MCF 10A (cell line): ENCODE results near the gene PLD6. TPM values are rescaled to one million over a fixed set of nuclear protein-coding genes. Genes with fewer than 3 reads are reported as not detected.
"Not testable (repeated sequence)": the region's sequence is repeated elsewhere in the genome, so short reads cannot be mapped to it uniquely, and the experiment has no call there.

Experiments
- Bru-seq: library from RNA; stranded (reverse); fragments of 400-500 nt; gene quantifications from one replicate; lab custom pipeline; 2021; lab: Mats Ljungman, UMichigan
- BruChase-seq, 2 experiments: library from RNA; stranded (reverse); fragments of 400-500 nt; gene quantifications; one replicate each; lab custom pipeline; 2021; lab: Mats Ljungman, UMichigan
- BruUV-seq: library from RNA; stranded (reverse); fragments of 400-500 nt; replicated peaks from 2 replicates; lab custom pipeline; 2021; lab: Mats Ljungman, UMichigan
- CTCF ChIA-PET: fragments of 300-600 bp; sonication (Branson Sonifier 250); formaldehyde crosslinking; extraction: SDS; loops from one replicate; lab custom pipeline; 2021; ENCODE audit warnings: antibody characterized with exemption, inconsistent platforms; lab: Yijun Ruan, JAX
- POLR2A ChIA-PET: fragments of 300-600, 350-650 bp; sonication (Branson Sonifier 250); formaldehyde crosslinking; extraction: SDS; loops from one replicate; lab custom pipeline; 2020; ENCODE audit warnings: antibody characterized with exemption, inconsistent platforms; lab: Yijun Ruan, JAX
- DNase-seq: peaks from one replicate; pipeline ENCODE4 v3.0.0-alpha.2; 2018; ENCODE audit not compliant: unreplicated experiment
- H3K27ac Mint-ChIP-seq: one replicate; pipeline ENCODE4 v1.8.0; 2022; ENCODE audit warnings: mild to moderate bottlenecking, low read depth, mixed read lengths; ENCODE audit not compliant: unreplicated experiment
- H3K27me3 Mint-ChIP-seq: one replicate; pipeline ENCODE4 v1.8.0; 2022; ENCODE audit warnings: mixed read lengths; ENCODE audit not compliant: insufficient read depth, unreplicated experiment
- H3K36me3 Mint-ChIP-seq: one replicate; pipeline ENCODE4 v1.8.0; 2022; ENCODE audit warnings: mild to moderate bottlenecking, moderate library complexity, mixed read lengths; ENCODE audit not compliant: insufficient read depth, unreplicated experiment
- H3K4me1 Mint-ChIP-seq: one replicate; pipeline ENCODE4 v1.8.0; 2022; ENCODE audit warnings: mixed read lengths; ENCODE audit not compliant: insufficient read depth, unreplicated experiment
- H3K4me3 Mint-ChIP-seq: one replicate; pipeline ENCODE4 v1.8.0; 2022; ENCODE audit warnings: mild to moderate bottlenecking, moderate library complexity, mixed read lengths; ENCODE audit not compliant: unreplicated experiment
- H3K9me3 Mint-ChIP-seq: one replicate; pipeline ENCODE4 v1.8.0; 2022; ENCODE audit warnings: mixed read lengths; ENCODE audit not compliant: unreplicated experiment
- CTCF ChIP-seq: fragments of 200-600 bp; IDR thresholded peaks from one replicate; pipeline ENCODE4 v1.8.0; 2022; ENCODE audit warnings: antibody characterized with exemption, mild to moderate bottlenecking; ENCODE audit not compliant: unreplicated experiment
- intact Hi-C: fragments of 100-400 bp; cut with micrococcal nuclease; formaldehyde crosslinking; loops from 2 replicates; pipeline ENCODE4 v1.14.1; 2022
- long read RNA-seq: library from polyadenylated mRNA; stranded (forward); transcript quantifications from one replicate; pipeline ENCODE4 v2.0.0, GENCODE V29; 2022
- total RNA-seq: library from RNA; stranded (reverse); gene quantifications from 2 replicates; pipeline ENCODE4 v1.2.3, GENCODE V29; 2022

The PLD6 gene
- total RNA-seq (5.5 and 9.2 TPM in 2 replicates), Bru-seq, nascent RNA (percentile 74 among the genes with signal in this experiment), BruChase-seq, experiment 1, labeled RNA remaining after a 6-hour chase (percentile 89 among the genes with signal in this experiment), BruChase-seq, experiment 2, labeled RNA remaining after a 2-hour chase (percentile 96 among the genes with signal in this experiment)
- long read RNA-seq, transcript PLD6-201 (2 exons, 2,560 nt), result major isoform, 23 of 25 reads
- long read RNA-seq, partial matches to known transcripts, result 0 of 25 reads
- long read RNA-seq, other reads (novel, unspliced or antisense), result 2 of 25 reads

GRCh38 chr17:17206124-17206912, at the start of gene PLD6:
Gene PLD6 (minus strand): TSS chr17:17206333. CDS start chr17:17206286, 47 bp downstream.
- no TSS peak for BruUV-seq
- POLR2A ChIA-PET, result interaction anchor here (0.7 to 3.4 kb wide), 7 partner anchors 17 to 197 kb away, joined by 3 to 12 read pairs (median 3); partner anchors contain the start of genes COPS3 and FLCN
- peak within 1 kb of the TSS; percentile 67 for H3K27ac Mint-ChIP-seq
- peak within 1 kb of the TSS; percentile 78 for H3K4me3 Mint-ChIP-seq
- no peak for TF ChIP-seq CTCF
- CTCF ChIA-PET, result interaction anchor here (0.7 kb wide), 2 partner anchors 9 to 179 kb away, joined by 3 to 4 read pairs; no protein-coding TSS in a partner anchor
- intact Hi-C loops, result no loop called here
- no peaks in the 10 kb centered on the region for H3K9me3 Mint-ChIP-seq
- peak; percentile 73 for DNase-seq
- no peaks in the 10 kb centered on the region for H3K27me3 Mint-ChIP-seq
- H3K4me1 Mint-ChIP-seq, result peaks cover 19% of the 10 kb centered on the region
- peaks cover 40% of the 10 kb centered on the region for H3K36me3 Mint-ChIP-seq

- H3K27me3 Mint-ChIP-seq, DNase-seq, intact Hi-C loops, BruUV-seq, H3K4me1 Mint-ChIP-seq, H3K4me3 Mint-ChIP-seq, H3K9me3 Mint-ChIP-seq, H3K27ac Mint-ChIP-seq: not testable (repeated sequence)
- peaks cover 94% of the 10 kb centered on the region for H3K36me3 Mint-ChIP-seq
- ChIA-PET CTCF (interaction anchor here (1.1 kb wide), 1 partner anchor 11 kb away, joined by 3 read pairs; no protein-coding TSS in a partner anchor), POLR2A (interaction anchor here (0.6 to 1.1 kb wide), 3 partner anchors 16 to 17 kb away, joined by 3 to 5 read pairs (median 3); no protein-coding TSS in a partner anchor)
Measured at GRCh38 chr17:17255689-17256088, 49.6 kb upstream of the PLD6 start.

- POLR2A ChIA-PET, result no interaction called here
- no peak for DNase-seq
- no peak overlapping the region for H3K27ac Mint-ChIP-seq
- H3K4me1 Mint-ChIP-seq, result no peaks in the 10 kb centered on the region
- no TSS peak for BruUV-seq
- H3K36me3 Mint-ChIP-seq, result peaks cover 94% of the 10 kb centered on the region
- no peaks in the 10 kb centered on the region for H3K9me3 Mint-ChIP-seq
- CTCF ChIA-PET, result no interaction called here
- H3K27me3 Mint-ChIP-seq, result no peaks in the 10 kb centered on the region
- H3K4me3 Mint-ChIP-seq, result no peak overlapping the region
- intact Hi-C loops, result no loop called here
- no peak for TF ChIP-seq CTCF
Measured at GRCh38 chr17:17254036-17254435, 47.9 kb upstream of the PLD6 start.

- Mint-ChIP-seq H3K9me3 (no peaks in the 10 kb centered on the region), H3K36me3 (peaks cover 94% of the 10 kb centered on the region), H3K4me3 (no peak overlapping the region), H3K4me1 (no peaks in the 10 kb centered on the region), H3K27ac (no peak overlapping the region), H3K27me3 (no peaks in the 10 kb centered on the region)
- CTCF ChIA-PET, result no interaction called here
- TF ChIP-seq CTCF, result no peak
- POLR2A ChIA-PET, result no interaction called here
- BruUV-seq, result no TSS peak
- intact Hi-C loops, result no loop called here
- no peak for DNase-seq
Measured at GRCh38 chr17:17253406-17253805, 47.3 kb upstream of the PLD6 start.
